NB4 (cell line): Measurements from ENCODE around the gene PBXIP1.
"Not testable (repeated sequence)": the region's sequence is repeated elsewhere in the genome, so short reads cannot be mapped to it uniquely, and the experiment has no call there.

Source experiments
- DNase-seq: peaks from one replicate; pipeline ENCODE4 v3.0.0; 2010; ENCODE audit warnings: low read depth
- H3K4me3 ChIP-seq: one replicate; pipeline ENCODE4 v1.5.1; 2011; ENCODE audit warnings: mild to moderate bottlenecking, low read depth, low read length, moderate library complexity
- MYC ChIP-seq: IDR thresholded peaks from 2 replicates; pipeline ENCODE4 v1.6.1; 2011; ENCODE audit warnings: low read depth, low read length
- POLR2A ChIP-seq: IDR thresholded peaks from 2 replicates; pipeline ENCODE4 v1.6.1; 2011; ENCODE audit warnings: mild to moderate bottlenecking; ENCODE audit not compliant: insufficient read length; ENCODE audit errors: extremely low read depth
- TF ChIP-seq, protein P1 (sequence below): IDR thresholded peaks from 2 replicates; pipeline ENCODE4 v1.6.1; 2011; ENCODE audit warnings: low read depth, low read length
- TF ChIP-seq, protein P2 (sequence below): IDR thresholded peaks from one replicate; pipeline ENCODE4 v1.5.1; 2012; ENCODE audit warnings: low read depth, low read length

PBXIP1 gene

GRCh38 chr1:154911691-154912550 lies 44.0 kb downstream of the PBXIP1 start:
- no peak for DNase-seq
- TF ChIP-seq, protein P1, sequence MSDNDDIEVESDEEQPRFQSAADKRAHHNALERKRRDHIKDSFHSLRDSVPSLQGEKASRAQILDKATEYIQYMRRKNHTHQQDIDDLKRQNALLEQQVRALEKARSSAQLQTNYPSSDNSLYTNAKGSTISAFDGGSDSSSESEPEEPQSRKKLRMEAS = no peak
- no peak for TF ChIP-seq POLR2A
- TF ChIP-seq MYC = no peak
- TF ChIP-seq, protein P2, sequence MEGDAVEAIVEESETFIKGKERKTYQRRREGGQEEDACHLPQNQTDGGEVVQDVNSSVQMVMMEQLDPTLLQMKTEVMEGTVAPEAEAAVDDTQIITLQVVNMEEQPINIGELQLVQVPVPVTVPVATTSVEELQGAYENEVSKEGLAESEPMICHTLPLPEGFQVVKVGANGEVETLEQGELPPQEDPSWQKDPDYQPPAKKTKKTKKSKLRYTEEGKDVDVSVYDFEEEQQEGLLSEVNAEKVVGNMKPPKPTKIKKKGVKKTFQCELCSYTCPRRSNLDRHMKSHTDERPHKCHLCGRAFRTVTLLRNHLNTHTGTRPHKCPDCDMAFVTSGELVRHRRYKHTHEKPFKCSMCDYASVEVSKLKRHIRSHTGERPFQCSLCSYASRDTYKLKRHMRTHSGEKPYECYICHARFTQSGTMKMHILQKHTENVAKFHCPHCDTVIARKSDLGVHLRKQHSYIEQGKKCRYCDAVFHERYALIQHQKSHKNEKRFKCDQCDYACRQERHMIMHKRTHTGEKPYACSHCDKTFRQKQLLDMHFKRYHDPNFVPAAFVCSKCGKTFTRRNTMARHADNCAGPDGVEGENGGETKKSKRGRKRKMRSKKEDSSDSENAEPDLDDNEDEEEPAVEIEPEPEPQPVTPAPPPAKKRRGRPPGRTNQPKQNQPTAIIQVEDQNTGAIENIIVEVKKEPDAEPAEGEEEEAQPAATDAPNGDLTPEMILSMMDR = no peak
- no peak overlapping the region for H3K4me3 ChIP-seq

DNA sequence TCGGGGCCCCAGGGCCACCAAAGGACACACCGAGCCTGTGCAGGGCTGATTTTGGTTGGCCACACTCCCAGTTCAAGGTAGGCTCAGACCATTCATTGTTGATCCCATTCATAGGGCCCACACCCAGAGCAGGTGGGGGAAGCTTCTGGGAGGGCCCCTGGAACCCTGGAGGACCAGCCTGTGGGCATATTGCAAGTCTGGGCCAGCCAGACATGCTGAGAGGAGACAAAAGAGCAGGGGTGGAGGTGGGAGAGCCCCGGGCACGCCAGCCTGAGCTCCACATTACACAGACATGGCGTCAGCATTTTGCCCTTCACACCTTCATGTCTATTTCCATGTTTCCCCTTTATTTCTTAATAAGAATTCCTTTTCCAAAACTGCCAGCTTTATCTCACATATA lies 45.0 kb downstream of the PBXIP1 start:
- TF ChIP-seq POLR2A (no peak), MYC (no peak)
- TF ChIP-seq, protein P2 = no peak
- TF ChIP-seq, protein P1 = no peak
- no peak overlapping the region for H3K4me3 ChIP-seq
- DNase-seq = no peak

- TF ChIP-seq, protein P2 = no peak
- TF ChIP-seq MYC = no peak
- TF ChIP-seq POLR2A = no peak
- TF ChIP-seq, protein P1 = no peak
- no peak overlapping the region for H3K4me3 ChIP-seq
- DNase-seq = no peak
These were observed 47.0 kb downstream of the PBXIP1 start for GRCh38 chr1:154908937-154909336.

DNA sequence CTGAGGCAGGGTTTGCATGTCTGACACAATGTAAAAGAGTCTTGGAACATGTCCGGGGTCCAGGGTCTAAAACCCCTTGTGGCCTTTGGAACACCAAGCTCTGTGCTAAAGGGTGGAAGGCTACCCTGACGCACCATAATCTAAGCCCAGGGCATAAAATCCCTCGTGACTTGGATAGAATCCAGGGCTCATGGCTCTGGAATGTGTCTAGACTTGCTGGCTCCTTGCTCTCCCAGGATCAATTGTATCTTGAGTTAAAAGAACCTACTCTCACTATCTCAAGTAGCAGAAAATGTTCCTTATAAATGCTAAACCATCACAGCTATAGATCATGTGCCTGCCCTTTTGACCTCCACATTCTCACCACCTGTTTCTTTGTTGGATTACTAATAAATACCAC lies 47.8 kb downstream of the PBXIP1 start:
- not testable (repeated sequence) for H3K4me3 ChIP-seq, DNase-seq

- peak; percentile 10 for DNase-seq
- TF ChIP-seq, protein P2 = peak; percentile 22
- TF ChIP-seq, protein P1 = no peak
- no peak overlapping the region for H3K4me3 ChIP-seq
These were observed 49.2 kb downstream of the PBXIP1 start for GRCh38 chr1:154906621-154907081.

- TF ChIP-seq MYC = no peak
- TF ChIP-seq, protein P2 = no peak
- TF ChIP-seq, protein P1 = no peak
- no peak for TF ChIP-seq POLR2A
- peak; percentile 9 for DNase-seq
- H3K4me3 ChIP-seq = no peak overlapping the region
These were observed 52.8 kb downstream of the PBXIP1 start for GRCh38 chr1:154902938-154903566.
